Muscle of arm (tissue), 12 donors: ENCODE data around the gene SNAP91. TPM values are rescaled to one million over a fixed set of nuclear protein-coding genes. Genes with fewer than 3 reads are reported as not detected.
A peak's percentile ranks its signal among the peaks of the same experiment; 100 is the strongest.
"Not testable (repeated sequence)": the region's sequence is repeated elsewhere in the genome, so short reads cannot be mapped to it uniquely, and the experiment has no call there.

Experiments used
- DNase-seq: peaks from one replicate; pipeline ENCODE4 v3.0.0-alpha.2; 2013
- polyA plus RNA-seq, 12 donors: library from polyadenylated mRNA; unstranded; fragments of 120-200 nt; gene quantifications; one replicate each; pipeline ENCODE4 v1.2.1, GENCODE V29; 2013; ENCODE audit not compliant: insufficient read length in 12 of 12

The SNAP91 gene
- polyA plus RNA-seq, 12 donors = 0.88 to 5.8 (median 2.0) TPM; not detected in 2

GRCh38 chr6:83550482-83550881 lies 158.4 kb downstream of the SNAP91 start:
- not testable (repeated sequence) for DNase-seq

- no peak for DNase-seq
These were observed 162.3 kb downstream of the SNAP91 start for GRCh38 chr6:83546636-83547035.

- DNase-seq = no peak
These were observed 169.2 kb downstream of the SNAP91 start for GRCh38 chr6:83539678-83540077.

DNA sequence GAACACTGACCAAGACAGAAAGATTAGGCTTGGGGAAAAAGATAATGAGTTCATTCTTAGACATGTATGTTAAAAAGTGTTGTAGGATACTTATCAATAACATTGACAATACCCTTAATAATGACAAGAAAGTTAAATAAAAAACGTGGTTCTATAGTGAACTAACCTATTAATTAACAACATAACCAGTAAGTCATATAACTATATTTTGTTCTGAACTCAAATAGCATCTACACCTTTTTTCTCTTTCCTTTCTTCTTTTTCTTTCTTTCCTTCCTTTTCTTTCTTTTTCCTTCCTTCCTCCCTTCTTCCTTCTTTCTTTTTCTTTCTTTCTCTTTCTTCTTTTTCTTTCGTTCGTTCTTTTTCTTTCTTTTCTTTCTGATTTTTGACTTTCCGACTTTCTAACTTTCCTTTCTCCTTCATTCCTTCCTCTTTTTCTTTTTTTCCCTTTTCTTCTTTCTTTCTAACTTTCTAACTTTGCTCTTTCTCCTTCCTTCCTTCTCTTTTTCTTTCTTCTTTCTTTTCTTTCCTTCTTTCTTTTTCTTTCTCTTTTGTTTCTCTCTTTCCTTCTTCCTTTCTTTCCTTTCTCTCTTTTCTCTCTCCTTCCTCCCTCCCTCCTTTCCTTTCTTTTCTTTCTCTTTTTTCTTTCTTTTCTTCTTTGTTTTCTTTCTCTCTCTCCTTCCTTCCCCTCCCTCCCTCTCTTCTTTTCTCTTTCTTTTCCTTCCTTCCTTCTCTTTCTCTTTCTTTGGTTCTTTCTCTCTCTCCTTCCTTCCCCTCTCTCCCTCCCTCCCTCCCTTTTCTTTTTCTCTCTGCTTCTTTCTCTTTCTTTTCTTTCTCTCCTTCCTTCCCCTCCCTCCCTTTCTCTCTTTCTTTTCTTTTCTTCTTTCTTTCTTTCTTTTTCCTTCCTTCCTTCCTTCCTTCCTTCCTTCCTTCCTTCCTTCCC lies 172.0 kb downstream of the SNAP91 start:
- DNase-seq = no peak

DNA sequence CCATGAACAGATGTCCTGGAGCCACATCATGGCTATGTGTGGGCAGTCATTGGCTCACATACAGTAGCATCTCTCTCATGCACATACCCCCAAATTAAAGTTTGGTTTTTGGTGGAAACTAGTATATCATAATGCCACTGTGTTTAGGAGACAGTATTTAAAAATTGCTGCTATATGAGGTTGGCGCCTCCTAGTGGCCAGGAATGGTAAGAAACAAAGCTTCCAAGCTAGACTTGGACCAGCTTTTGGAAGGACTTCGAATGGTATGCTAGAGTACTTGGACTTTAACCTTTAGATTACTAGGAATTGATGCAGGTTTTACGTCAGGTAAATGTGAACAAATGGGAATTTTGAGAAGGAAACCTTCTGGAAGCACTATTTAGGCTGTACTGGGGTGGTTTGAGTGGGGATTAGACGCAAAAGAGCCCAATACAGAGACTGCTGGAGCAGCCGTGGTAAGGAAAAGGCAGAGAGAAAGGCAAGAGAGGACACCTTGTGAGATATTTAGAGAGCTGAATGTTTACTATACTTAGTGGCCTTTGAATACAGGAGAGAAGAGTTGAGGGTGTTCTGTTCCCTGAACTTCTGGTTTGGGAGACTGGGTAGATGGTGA lies 172.8 kb downstream of the SNAP91 start:
- DNase-seq = peak; percentile 22

DNA sequence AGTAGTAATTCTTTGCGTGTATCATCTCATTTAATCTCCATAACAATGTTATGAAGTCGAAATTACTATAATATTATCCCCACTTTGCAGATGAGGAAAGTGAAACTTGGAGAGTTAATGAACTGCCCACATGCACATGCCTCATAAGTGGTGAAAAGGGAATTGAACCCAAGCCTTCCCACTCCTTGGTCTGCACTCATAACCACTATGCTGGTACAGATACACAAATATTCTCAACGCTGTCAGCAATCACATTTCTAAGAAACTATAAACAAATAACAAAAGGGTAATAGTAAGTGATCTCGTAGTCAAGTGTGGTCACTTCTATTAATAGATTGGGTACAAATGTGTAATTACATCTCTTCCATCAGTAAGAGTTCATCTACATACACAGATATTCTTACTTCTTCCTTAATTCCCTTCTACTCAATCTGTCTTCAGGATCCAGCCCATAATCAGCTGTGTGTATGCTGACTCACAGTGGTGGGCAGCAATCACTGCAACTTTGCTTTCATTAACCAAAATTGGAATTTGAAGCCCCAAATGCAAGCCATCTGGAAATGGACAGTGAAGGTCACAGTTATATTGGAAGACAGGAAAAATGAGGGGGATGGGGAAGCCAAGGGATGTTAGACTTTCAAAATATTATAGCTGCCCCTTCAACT lies 190.0 kb downstream of the SNAP91 start:
- DNase-seq = no peak

DNA sequence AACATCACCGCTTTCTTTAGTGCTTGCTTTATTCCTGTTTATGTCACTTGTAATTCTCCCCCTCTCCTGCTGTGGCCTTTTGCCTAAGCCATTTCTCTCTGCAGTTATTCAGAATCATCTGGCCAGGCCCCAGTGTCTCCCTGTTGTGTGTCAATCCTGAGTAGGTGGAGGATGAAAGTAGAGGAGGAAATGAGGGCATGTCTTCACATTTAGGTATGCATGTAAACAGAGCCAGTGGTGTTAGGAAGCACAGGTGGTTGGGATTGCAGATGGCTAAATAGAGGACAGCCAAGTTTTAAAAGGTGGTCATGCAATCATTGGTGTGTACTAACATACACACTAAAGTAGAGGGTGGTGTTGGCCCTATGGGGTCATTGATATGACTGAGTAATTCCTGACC lies 191.4 kb downstream of the SNAP91 start:
- no peak for DNase-seq

DNA sequence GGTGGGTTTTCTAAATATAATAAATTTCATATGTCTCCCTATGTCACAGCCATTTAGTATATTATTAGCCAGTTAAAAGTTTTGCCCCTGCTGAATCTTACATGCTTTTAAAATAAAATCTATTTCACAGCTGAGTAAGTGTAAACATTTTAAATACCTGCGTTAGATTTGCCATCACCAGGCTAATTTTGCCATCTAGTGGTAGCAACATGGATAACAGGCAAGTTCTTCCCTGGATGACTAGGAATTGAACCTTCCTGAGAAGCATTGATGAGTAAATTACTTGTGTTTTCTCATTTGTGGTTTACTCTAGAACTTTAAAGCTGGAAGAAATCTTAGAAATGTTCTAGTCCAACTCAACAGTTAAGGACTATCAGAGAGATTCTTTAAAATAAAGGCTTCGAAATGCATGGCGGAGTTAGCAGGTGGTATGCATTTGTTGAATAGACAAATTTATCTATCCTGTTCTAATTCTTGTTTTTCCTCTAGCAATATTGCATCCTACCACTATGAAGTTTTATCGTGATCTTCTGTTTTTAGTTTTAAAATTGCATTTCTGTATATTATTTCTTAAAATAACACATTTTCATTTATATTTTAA lies 193.9 kb downstream of the SNAP91 start:
- DNase-seq = peak; percentile 66

DNA sequence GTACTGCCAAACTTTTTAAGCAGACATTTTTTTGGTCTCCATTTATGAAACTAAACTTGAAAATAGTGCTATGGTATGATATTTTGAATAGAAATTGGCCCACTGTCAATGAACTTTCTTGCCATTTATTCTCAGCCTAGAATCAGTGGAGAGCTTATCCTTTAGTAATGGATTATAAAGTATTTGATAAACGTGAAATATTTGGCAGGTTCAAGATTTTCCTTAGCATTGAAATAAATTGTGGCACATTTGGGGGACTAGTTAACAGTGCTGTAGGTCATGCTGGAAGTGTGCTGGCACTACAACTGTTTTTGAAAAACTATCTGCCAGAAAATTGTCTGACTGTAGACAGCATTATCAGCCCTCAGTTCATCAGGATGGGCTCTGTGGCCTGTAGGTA lies 194.4 kb downstream of the SNAP91 start:
- DNase-seq = no peak

GRCh38 chr6:83511901-83512681 lies 196.8 kb downstream of the SNAP91 start, which contains the start of gene PRSS35:
TSS of gene PRSS35 (plus strand) at chr6:83512534. CDS start at chr6:83523442, 10,908 bp downstream.
- peak; percentile 66 for DNase-seq

GRCh38 chr6:83511266-83511665 lies 197.6 kb downstream of the SNAP91 start:
- DNase-seq = peak; percentile 49

- DNase-seq = no peak
These were observed 198.1 kb downstream of the SNAP91 start for GRCh38 chr6:83510791-83511190.

GRCh38 chr6:83509441-83509840 lies 199.5 kb downstream of the SNAP91 start:
- no peak for DNase-seq

DNA sequence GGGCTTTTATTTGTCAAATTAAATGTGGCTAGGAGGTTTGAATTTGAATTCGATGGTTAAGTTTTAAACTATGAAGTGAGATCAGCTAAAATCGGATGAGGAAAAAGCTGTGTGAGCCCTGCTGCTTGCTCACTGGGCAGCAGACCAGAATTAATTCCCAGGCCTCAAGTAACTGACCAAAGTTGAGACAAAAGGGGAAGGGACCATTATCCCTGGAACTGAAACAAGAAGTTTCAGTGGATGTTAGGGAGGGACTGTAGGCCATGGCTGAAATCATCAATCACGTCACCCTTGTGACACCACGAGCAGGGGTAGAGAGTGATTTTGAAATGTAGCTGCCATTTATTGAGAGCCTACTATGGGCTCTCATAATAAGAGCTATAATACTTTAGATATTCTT lies 203.5 kb downstream of the SNAP91 start:
- peak; percentile 69 for DNase-seq

Other genes starting within 250 kb of the SNAP91 start
- gene PRSS35, start 196.6 kb downstream of the SNAP91 start, polyA plus RNA-seq = 10 to 100 TPM in 11 of 12 donors, not detected in 1; 20.2 to 89.8 (median 41.4) TPM
- under 1 TPM in 2 of 12 donors, not detected in 10; 0.13 to 0.33 TPM for gene RIPPLY2, start 144.3 kb upstream of the SNAP91 start, polyA plus RNA-seq
- gene CYB5R4, start 150.6 kb upstream of the SNAP91 start, polyA plus RNA-seq = 10 to 100 TPM in 9 of 12 donors, 1 to 10 TPM in 2, not detected in 1; 8.6 to 14.6 (median 12.6) TPM